H1 (cell line): ENCODE measurements around the gene BBS9. TPM values are rescaled to one million over a fixed set of nuclear protein-coding genes. Genes with fewer than 3 reads are reported as not detected.

Experiments
- CTCF ChIA-PET: fragments of 300-600 bp; sonication (Branson Sonifier 250); formaldehyde crosslinking; loops from one replicate; lab custom pipeline; 2021; ENCODE audit not compliant: partially characterized antibody; lab: Charles Lee
- POLR2A ChIA-PET: fragments of 300-600 bp; sonication (Branson Sonifier 250); formaldehyde crosslinking; loops from one replicate; lab custom pipeline; 2021; ENCODE audit warnings: inconsistent platforms; ENCODE audit not compliant: partially characterized antibody; lab: Charles Lee
- DNase-seq, 2 experiments: peaks; one replicate each; pipeline versions ENCODE4 v3.0.0 to v3.0.0-alpha.2; 2010 to 2022; ENCODE audit warnings: low spot score in 2 of 2, low read depth in 1 of 2, mixed read lengths in 1 of 2
- FAIRE-seq: peaks from 2 replicates; lab custom pipeline; 2011; peaks lifted over from hg19 to GRCh38; lab: Jason Lieb, UNC
- H2AFZ ChIP-seq: 2 replicates; pipeline ENCODE4 v1.8.1; 2012; ENCODE audit warnings: low read length, inconsistent platforms
- H2AK5ac ChIP-seq: 2 replicates; pipeline ENCODE4 v1.6.1; 2013; ENCODE audit warnings: low read depth, low read length
- H2BK120ac ChIP-seq: replicated peaks from 2 replicates; pipeline ENCODE3; 2013; ENCODE audit warnings: low read depth, low read length, inconsistent platforms
- H2BK12ac ChIP-seq: 2 replicates; pipeline ENCODE4 v1.6.1; 2013; ENCODE audit warnings: low read depth, low read length
- H2BK15ac ChIP-seq: 2 replicates; pipeline ENCODE4 v1.6.1; 2013; ENCODE audit warnings: low read length
- H2BK20ac ChIP-seq: 2 replicates; pipeline ENCODE4 v1.6.1; 2013; ENCODE audit warnings: low read length
- H2BK5ac ChIP-seq: 2 replicates; pipeline ENCODE4 v1.6.1; 2013; ENCODE audit warnings: low read depth, low read length
- H3K14ac ChIP-seq: 2 replicates; pipeline ENCODE4 v1.6.1; 2013; ENCODE audit warnings: inconsistent platforms; ENCODE audit not compliant: insufficient read length
- H3K18ac ChIP-seq: 2 replicates; pipeline ENCODE4 v1.6.1; 2013; ENCODE audit warnings: low read length; ENCODE audit errors: extremely low read depth
- H3K23ac ChIP-seq: 2 replicates; pipeline ENCODE4 v1.6.1; 2013; ENCODE audit warnings: inconsistent platforms; ENCODE audit not compliant: insufficient read length
- H3K23me2 ChIP-seq: 2 replicates; pipeline ENCODE4 v1.6.1; 2013; ENCODE audit warnings: low read depth, low read length
- H3K27ac ChIP-seq: 2 replicates; pipeline ENCODE4 v1.6.1; 2011; ENCODE audit warnings: low read depth, low read length, inconsistent platforms
- H3K27me3 ChIP-seq, 4 experiments: replicated peaks in 1 of 4; 1 replicate in 1 of 4; 2 replicates in 3 of 4; pipeline versions ENCODE4 v1.6.1 to v1.8.1; 2011 to 2013; ENCODE audit warnings: low read length in 3 of 4, mild to moderate bottlenecking in 3 of 4, inconsistent platforms in 2 of 4, mixed read lengths in 2 of 4, moderate library complexity in 1 of 4; ENCODE audit not compliant: control insufficient read depth in 3 of 4, insufficient read depth in 3 of 4; ENCODE audit errors: extremely low read depth in 1 of 4
- H3K36me3 ChIP-seq, 4 experiments: 2 replicates each; pipeline versions ENCODE4 v1.6.1 to v1.8.1; 2011 to 2013; ENCODE audit warnings: mild to moderate bottlenecking in 4 of 4, low read length in 3 of 4, moderate library complexity in 2 of 4, control low read depth in 1 of 4, inconsistent platforms in 1 of 4; ENCODE audit not compliant: insufficient read depth in 4 of 4, control insufficient read depth in 2 of 4
- H3K4ac ChIP-seq: replicated peaks from 2 replicates; pipeline ENCODE3; 2013; ENCODE audit warnings: low read length, low read depth, mixed read lengths, inconsistent platforms; ENCODE audit not compliant: insufficient read length
- H3K4me1 ChIP-seq, 4 experiments: replicated peaks in 1 of 4; 1 replicate in 1 of 4; 2 replicates in 3 of 4; pipeline versions ENCODE4 v1.6.1 to v1.8.1; 2011 to 2013; ENCODE audit warnings: low read length in 3 of 4, inconsistent platforms in 2 of 4, mixed read lengths in 1 of 4; ENCODE audit not compliant: insufficient read depth in 4 of 4, control insufficient read depth in 3 of 4
- H3K4me2 ChIP-seq, 2 experiments: 2 replicates each; pipeline versions ENCODE4 v1.6.1 to v1.8.1; 2011 to 2013; ENCODE audit warnings: low read depth in 2 of 2, low read length in 2 of 2, control low read depth in 1 of 2, inconsistent platforms in 1 of 2, mild to moderate bottlenecking in 1 of 2; ENCODE audit not compliant: insufficient read depth in 1 of 2
- H3K4me3 ChIP-seq, 4 experiments: fragments of 200-600, 300-600 bp in 1 of 4; sonication (generic), shearing (Covaris generic), sonication (Bioruptor Twin) in 1 of 4; 2 replicates each; pipeline versions ENCODE4 v1.5.1 to v1.8.1; 2011 to 2016; ENCODE audit warnings: low read length in 4 of 4, low read depth in 3 of 4, control low read depth in 2 of 4, inconsistent platforms in 2 of 4, mild to moderate bottlenecking in 2 of 4, mixed read lengths in 1 of 4, moderate library complexity in 1 of 4; ENCODE audit not compliant: insufficient read depth in 2 of 4; ENCODE audit errors: extremely low read depth in 1 of 4
- H3K56ac ChIP-seq: replicated peaks from 2 replicates; pipeline ENCODE3; 2013; ENCODE audit warnings: low read depth, mild to moderate bottlenecking, mixed read lengths, low read length, inconsistent platforms; ENCODE audit not compliant: insufficient read length
- H3K79me1 ChIP-seq: 2 replicates; pipeline ENCODE4 v1.6.1; 2013; ENCODE audit warnings: low read depth, low read length, control low read depth
- H3K79me2 ChIP-seq, 2 experiments: 2 replicates each; pipeline versions ENCODE4 v1.6.1 to v1.8.1; 2012 to 2013; ENCODE audit warnings: low read length in 2 of 2, mild to moderate bottlenecking in 2 of 2, inconsistent platforms in 1 of 2; ENCODE audit not compliant: insufficient read depth in 2 of 2, control insufficient read depth in 1 of 2
- H3K9ac ChIP-seq, 4 experiments: replicated peaks in 1 of 4; 1 replicate in 1 of 4; 2 replicates in 3 of 4; pipeline versions ENCODE4 v1.6.1 to v1.8.1; 2011 to 2013; ENCODE audit warnings: low read depth in 3 of 4, low read length in 3 of 4, control low read depth in 2 of 4, mild to moderate bottlenecking in 2 of 4, moderate library complexity in 2 of 4, inconsistent platforms in 1 of 4; ENCODE audit errors: extremely low read depth in 1 of 4
- H3K9me3 ChIP-seq, 2 experiments: 2 replicates each; pipeline versions ENCODE4 v1.6.1 to v1.8.1; 2012 to 2013; ENCODE audit warnings: mild to moderate bottlenecking in 2 of 2, moderate library complexity in 2 of 2, control low read depth in 1 of 2, inconsistent platforms in 1 of 2, low read depth in 1 of 2, low read length in 1 of 2, mixed read lengths in 1 of 2; ENCODE audit not compliant: insufficient read depth in 2 of 2
- H4K20me1 ChIP-seq, 2 experiments: replicated peaks in 1 of 2; 2 replicates each; pipeline versions ENCODE3 to v1.8.1; 2011 to 2013; ENCODE audit warnings: inconsistent platforms in 2 of 2, low read length in 2 of 2, mild to moderate bottlenecking in 1 of 2; ENCODE audit not compliant: insufficient read depth in 2 of 2, control insufficient read depth in 1 of 2
- H4K5ac ChIP-seq: 2 replicates; pipeline ENCODE4 v1.6.1; 2013; ENCODE audit warnings: low read length, low read depth, mixed read lengths, inconsistent platforms; ENCODE audit not compliant: insufficient read length
- H4K8ac ChIP-seq: 2 replicates; pipeline ENCODE4 v1.8.0; 2013; ENCODE audit warnings: mild to moderate bottlenecking, moderate library complexity, low read length, inconsistent platforms; ENCODE audit not compliant: insufficient read depth; ENCODE audit errors: extremely low read depth
- H4K91ac ChIP-seq: replicated peaks from 2 replicates; pipeline ENCODE3; 2013; ENCODE audit warnings: low read length, mixed read lengths, inconsistent platforms; ENCODE audit not compliant: insufficient read length
- EZH2 ChIP-seq: fragments of 200-600 bp; sonication (generic); IDR thresholded peaks from 2 replicates; pipeline ENCODE4 v1.7.1; 2012; ENCODE audit warnings: low read depth, mild to moderate bottlenecking, moderate library complexity, low read length, inconsistent platforms; ENCODE audit not compliant: severe bottlenecking
- GTF2F1 ChIP-seq: IDR thresholded peaks from 2 replicates; pipeline ENCODE4 v1.6.1; 2012; ENCODE audit warnings: low read depth, low read length, improper control_type of control experiment, borderline replicate concordance
- KDM4A ChIP-seq: IDR thresholded peaks from one replicate; pipeline ENCODE4 v1.7.1; 2012; ENCODE audit warnings: low read depth, mild to moderate bottlenecking, moderate library complexity, low read length, inconsistent platforms; ENCODE audit not compliant: severe bottlenecking
- NANOG ChIP-seq: IDR thresholded peaks from 2 replicates; pipeline ENCODE4 v1.6.1; 2011; ENCODE audit warnings: low read length, low read depth, mild to moderate bottlenecking, inconsistent platforms; ENCODE audit not compliant: insufficient read depth, poor library complexity, severe bottlenecking
- NRF1 ChIP-seq: IDR thresholded peaks from 2 replicates; pipeline ENCODE4 v1.6.1; 2011; ENCODE audit warnings: mild to moderate bottlenecking, low read depth, low read length, improper control_type of control experiment
- RAD21 ChIP-seq, 2 experiments: IDR thresholded peaks in 1 of 2; conservative IDR thresholded peaks in 1 of 2; 2 replicates each; pipeline ENCODE4 v1.6.1; 2011; ENCODE audit warnings: low read depth in 2 of 2, low read length in 2 of 2, improper control_type of control experiment in 1 of 2, inconsistent platforms in 1 of 2, mild to moderate bottlenecking in 1 of 2, moderate library complexity in 1 of 2
- RFX5 ChIP-seq: IDR thresholded peaks from 2 replicates; pipeline ENCODE4 v1.6.1; 2011; ENCODE audit warnings: low read depth, low read length, improper control_type of control experiment, borderline replicate concordance
- SAP30 ChIP-seq: fragments of 300-600 bp; sonication (generic); IDR thresholded peaks from 2 replicates; pipeline ENCODE4 v1.7.1; 2012; ENCODE audit warnings: low read length, moderate library complexity, mild to moderate bottlenecking, inconsistent platforms; ENCODE audit not compliant: insufficient read depth, insufficient replicate concordance
- SUZ12 ChIP-seq: fragments of 200-600 bp; sonication (generic); IDR thresholded peaks from 2 replicates; pipeline ENCODE4 v1.6.1; 2012; ENCODE audit warnings: mild to moderate bottlenecking, inconsistent platforms, low read length, moderate library complexity, mixed read lengths
- USF2 ChIP-seq: IDR thresholded peaks from 2 replicates; pipeline ENCODE4 v1.6.1; 2011; ENCODE audit warnings: low read length, improper control_type of control experiment
- ZNF274 ChIP-seq: IDR thresholded peaks from 2 replicates; pipeline ENCODE4 v1.7.0; 2012; ENCODE audit warnings: low read length, borderline replicate concordance; ENCODE audit errors: extremely low read depth
- WGBS, 2 experiments: shearing (Covaris generic) in 1 of 2; methylation state at CpG; one replicate each; pipeline versions ENCODE4 v1.1.6 to v1.1.7; 2013 to 2015; ENCODE audit warnings: low lambda C conversion rate in 2 of 2, mixed read lengths in 2 of 2, inconsistent platforms in 1 of 2, low coverage in 1 of 2, missing lambda C conversion rate in 1 of 2; ENCODE audit not compliant: insufficient replicate concordance in 2 of 2, insufficient coverage in 1 of 2, insufficient read length in 1 of 2; ENCODE audit errors: extremely low coverage in 1 of 2, missing lambda C conversion rate in 1 of 2; 5-methylcytosine and 5-hydroxymethylcytosine counted together
- polyA plus RNA-seq, 7 experiments: library from polyadenylated mRNA; depleted of rRNA in 3 of 7; stranded (reverse) in 5 of 7; unstranded in 2 of 7; fragments of >200 nt in 5 of 7; fragments of 200-250 nt in 2 of 7; gene quantifications; 1 replicate in 5 of 7; 2 replicates in 1 of 7; 4 replicates in 1 of 7; pipeline versions ENCODE4 v1.2.1 to v1.2.3, GENCODE V29; 2011 to 2013; ENCODE audit warnings: missing spikeins in 2 of 7, mixed read lengths in 2 of 7
- total RNA-seq: library from RNA; stranded (reverse); fragmentation: NEBNext Ultra II Directional; extraction: Animal tissue kit (Norgen Biotek cat#: 25700); gene quantifications from 2 replicates; pipeline ENCODE4 v1.2.1, GENCODE V29; 2021
- TF ChIP-seq, protein P1 (sequence below): IDR thresholded peaks from 2 replicates; pipeline ENCODE4 v1.6.1; 2011; ENCODE audit warnings: low read depth, mild to moderate bottlenecking, low read length; ENCODE audit not compliant: insufficient read depth

BBS9 gene
- total and polyA plus RNA-seq, 2 of the 8 experiments (the other 6 are each of a cell fraction or from before 2014, with no cell fraction given) = 22.3 to 37.0 TPM

DNA sequence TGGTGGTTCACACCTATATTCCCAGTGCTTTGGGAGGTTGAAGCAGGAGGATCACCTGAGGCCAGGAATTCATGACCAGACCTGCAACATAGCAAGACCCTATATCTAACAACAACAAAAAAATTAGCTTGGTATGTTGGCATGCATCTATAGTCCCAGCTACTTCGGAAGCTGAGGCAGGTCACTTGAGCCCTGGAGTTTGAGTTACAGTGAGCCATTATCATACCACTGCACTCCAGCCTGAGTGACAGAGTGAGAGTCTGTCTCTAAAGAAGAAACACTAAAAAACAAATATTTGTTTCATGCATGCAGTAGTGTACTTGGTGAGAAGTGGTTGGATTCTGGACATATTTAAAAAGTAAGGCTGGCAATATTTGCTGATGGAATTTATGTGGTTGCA is 198.1 kb downstream of the BBS9 start:
- H3K27me3 ChIP-seq = no peaks in the 10 kb centered on the region
- H4K5ac ChIP-seq = no peak overlapping the region
- FAIRE-seq (no peak), DNase-seq (no peak)
- no peak overlapping the region for H3K23ac ChIP-seq
- no peak overlapping the region for H3K4me2 ChIP-seq
- no peaks in the 10 kb centered on the region for H3K4me1 ChIP-seq
- H3K9ac ChIP-seq = no peak overlapping the region
- no peaks in the 10 kb centered on the region for H4K20me1 ChIP-seq
- WGBS, 2 experiments = 79% methylated on average over 1 of the region's 1 CpG; no CpG with 5 or more reads in 1 of the 2 experiments
- no peak overlapping the region for H2BK20ac ChIP-seq
- H3K4ac ChIP-seq = no peak overlapping the region
- no peak overlapping the region for H3K27ac ChIP-seq
- no peak overlapping the region for H4K91ac ChIP-seq
- H3K23me2 ChIP-seq = no peaks in the 10 kb centered on the region
- CTCF ChIA-PET = no interaction called here
- H3K9me3 ChIP-seq = no peaks in the 10 kb centered on the region
- H2BK15ac ChIP-seq = no peak overlapping the region
- H3K79me2 ChIP-seq = no peaks in the 10 kb centered on the region
- H3K4me3 ChIP-seq = no peak overlapping the region
- no peak overlapping the region for H2BK5ac ChIP-seq
- no peaks in the 10 kb centered on the region for H3K36me3 ChIP-seq
- H2AK5ac ChIP-seq = no peak overlapping the region
- H2BK12ac ChIP-seq = no peak overlapping the region
- H3K79me1 ChIP-seq = no peaks in the 10 kb centered on the region
- no peak overlapping the region for H2AFZ ChIP-seq
- H3K14ac ChIP-seq = no peak overlapping the region
- no peak overlapping the region for H4K8ac ChIP-seq
- POLR2A ChIA-PET = no interaction called here
- no peak overlapping the region for H3K56ac ChIP-seq
- no peak overlapping the region for H3K18ac ChIP-seq
- no peak overlapping the region for H2BK120ac ChIP-seq
- TF ChIP-seq GTF2F1 (no peak), SAP30 (no peak), NRF1 (no peak), RFX5 (no peak), NANOG (no peak), SUZ12 (no peak), KDM4A (no peak), ZNF274 (no peak), RAD21 (IDR thresholded peaks at IDR 0.05 in 1 of 2, conservative IDR thresholded peaks at IDR 0.05 in 1 of 2; ENCODE audit: low read depth in 2 of 2, low read length in 2 of 2) (no peak), EZH2 (no peak), USF2 (no peak)
- TF ChIP-seq, protein P1, sequence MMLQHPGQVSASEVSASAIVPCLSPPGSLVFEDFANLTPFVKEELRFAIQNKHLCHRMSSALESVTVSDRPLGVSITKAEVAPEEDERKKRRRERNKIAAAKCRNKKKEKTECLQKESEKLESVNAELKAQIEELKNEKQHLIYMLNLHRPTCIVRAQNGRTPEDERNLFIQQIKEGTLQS = no peak
